ENCODE data around the gene ZBED1.
"Not testable (repeated sequence)": the region's sequence is repeated elsewhere in the genome, so short reads cannot be mapped to it uniquely, and the experiment has no call there.

Gene ZBED1

DNA sequence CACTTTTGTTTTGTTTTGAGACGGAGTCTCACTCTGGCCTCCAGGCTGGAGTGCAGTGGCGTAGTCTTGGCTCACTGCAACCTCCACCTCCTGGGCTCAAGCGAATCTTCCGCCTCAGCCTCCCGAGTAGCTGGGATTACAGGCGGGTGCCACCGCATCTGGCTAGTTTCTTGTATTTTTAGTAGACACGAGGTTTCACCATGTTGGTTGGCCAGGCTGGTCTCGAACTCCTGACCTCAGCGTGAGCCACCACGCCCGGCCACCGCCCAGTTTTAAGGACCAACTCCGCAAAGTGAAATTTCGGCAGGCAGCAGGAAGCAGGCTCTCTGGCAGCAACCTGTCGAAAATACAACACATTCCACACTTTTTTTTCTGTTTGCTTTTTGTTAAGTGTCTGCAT, 13.4 kb downstream of the ZBED1 start:
- H3K4me3 ChIP-seq (ENCODE audit: low read depth, low read length): no peak overlapping the region

GRCh38 chrX:2486476-2487133, 14.2 kb downstream of the ZBED1 start:
- TF ChIP-seq, protein P1, sequence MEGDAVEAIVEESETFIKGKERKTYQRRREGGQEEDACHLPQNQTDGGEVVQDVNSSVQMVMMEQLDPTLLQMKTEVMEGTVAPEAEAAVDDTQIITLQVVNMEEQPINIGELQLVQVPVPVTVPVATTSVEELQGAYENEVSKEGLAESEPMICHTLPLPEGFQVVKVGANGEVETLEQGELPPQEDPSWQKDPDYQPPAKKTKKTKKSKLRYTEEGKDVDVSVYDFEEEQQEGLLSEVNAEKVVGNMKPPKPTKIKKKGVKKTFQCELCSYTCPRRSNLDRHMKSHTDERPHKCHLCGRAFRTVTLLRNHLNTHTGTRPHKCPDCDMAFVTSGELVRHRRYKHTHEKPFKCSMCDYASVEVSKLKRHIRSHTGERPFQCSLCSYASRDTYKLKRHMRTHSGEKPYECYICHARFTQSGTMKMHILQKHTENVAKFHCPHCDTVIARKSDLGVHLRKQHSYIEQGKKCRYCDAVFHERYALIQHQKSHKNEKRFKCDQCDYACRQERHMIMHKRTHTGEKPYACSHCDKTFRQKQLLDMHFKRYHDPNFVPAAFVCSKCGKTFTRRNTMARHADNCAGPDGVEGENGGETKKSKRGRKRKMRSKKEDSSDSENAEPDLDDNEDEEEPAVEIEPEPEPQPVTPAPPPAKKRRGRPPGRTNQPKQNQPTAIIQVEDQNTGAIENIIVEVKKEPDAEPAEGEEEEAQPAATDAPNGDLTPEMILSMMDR (conservative IDR thresholded peaks at IDR 0.05; ENCODE audit: low read depth, low read length): no peak
- no peak overlapping the region for H3K4me3 ChIP-seq (ENCODE audit: low read depth, low read length)
- no peak for DNase-seq (ENCODE audit: low read depth)

More for the DNA sequence above, 13.4 kb downstream of the ZBED1 start:
- TF ChIP-seq, protein P1 (conservative IDR thresholded peaks at IDR 0.05; ENCODE audit: low read depth, low read length): no peak
- no peak for DNase-seq (ENCODE audit: low read depth)

- H3K4me3 ChIP-seq (ENCODE audit: low read depth, low read length): no peak overlapping the region
- no peak for DNase-seq (ENCODE audit: low read depth)
- TF ChIP-seq, protein P1 (conservative IDR thresholded peaks at IDR 0.05; ENCODE audit: low read depth, low read length): no peak
Measured at GRCh38 chrX:2485789-2486345, 14.9 kb downstream of the ZBED1 start.

DNA sequence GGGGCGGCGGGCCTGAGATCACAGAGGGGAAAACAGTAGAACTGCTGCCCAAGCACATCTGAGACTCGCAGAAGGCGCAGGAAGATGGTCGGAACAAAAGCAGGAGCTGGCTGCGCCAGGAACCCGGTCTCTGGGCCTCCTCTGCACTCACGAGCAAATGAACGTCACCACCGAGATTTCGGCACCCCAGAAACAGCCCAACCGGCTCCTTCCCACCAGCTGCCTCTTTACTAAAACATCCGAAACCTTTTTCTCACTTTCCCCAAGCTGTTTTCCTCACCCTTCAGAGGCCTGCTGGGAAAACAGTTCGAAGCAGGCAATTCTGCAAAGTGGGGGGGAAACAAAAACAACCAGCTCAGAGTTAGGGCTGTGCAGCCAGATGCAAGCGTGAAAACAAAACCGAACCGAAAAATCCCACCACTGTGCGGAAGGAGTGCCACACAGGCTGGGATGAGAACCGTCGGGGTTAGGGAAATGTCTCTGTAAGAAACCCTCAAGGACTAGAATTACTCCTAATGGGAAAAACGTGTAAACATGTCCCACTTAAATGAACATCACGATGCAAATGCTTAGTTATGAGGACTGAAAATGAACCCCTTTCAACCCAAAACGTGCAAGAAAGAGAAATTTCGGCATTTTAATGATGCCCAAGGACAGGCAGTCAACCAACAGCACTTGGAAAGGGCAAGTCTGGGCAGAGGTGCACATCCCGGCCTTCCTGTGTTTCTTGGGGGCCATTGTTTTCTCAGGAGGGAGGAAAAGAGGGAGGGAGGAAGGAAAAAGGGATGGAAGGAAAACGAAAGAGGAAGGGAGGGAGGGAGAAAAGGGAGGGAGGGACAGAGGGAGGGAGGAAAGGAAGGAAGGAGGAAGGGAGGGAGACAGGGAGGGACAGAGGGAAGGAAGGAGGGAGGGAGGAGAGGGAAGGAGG, 15.8 kb downstream of the ZBED1 start:
- H3K4me3 ChIP-seq (ENCODE audit: low read depth, low read length): peak overlapping the region; percentile 31
- peak; percentile 69 for DNase-seq (ENCODE audit: low read depth)
- TF ChIP-seq, protein P1 (conservative IDR thresholded peaks at IDR 0.05; ENCODE audit: low read depth, low read length): no peak

DNA sequence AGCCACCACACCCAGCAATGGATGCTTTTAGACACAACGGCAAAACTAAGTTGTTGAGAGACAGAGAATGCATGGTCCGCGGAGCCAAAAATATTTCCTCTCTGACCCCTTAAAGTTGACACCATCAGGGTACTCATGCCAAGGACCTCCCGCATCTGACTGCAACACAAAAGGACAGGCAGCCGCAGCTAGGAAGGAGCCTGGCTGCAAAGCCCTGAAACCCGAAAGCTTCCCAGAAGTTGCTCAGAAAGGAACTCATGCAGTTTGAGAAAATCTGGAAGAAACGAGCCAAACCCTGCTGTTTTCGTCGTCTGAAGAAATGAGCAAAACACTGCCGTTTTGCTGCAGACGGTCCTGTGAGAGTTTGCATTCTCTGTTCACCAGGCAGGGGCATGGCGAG, 16.5 kb downstream of the ZBED1 start:
- TF ChIP-seq, protein P1 (conservative IDR thresholded peaks at IDR 0.05; ENCODE audit: low read depth, low read length): no peak
- DNase-seq (ENCODE audit: low read depth): peak; percentile 48
- H3K4me3 ChIP-seq (ENCODE audit: low read depth, low read length): peak overlapping the region; percentile 31

DNA sequence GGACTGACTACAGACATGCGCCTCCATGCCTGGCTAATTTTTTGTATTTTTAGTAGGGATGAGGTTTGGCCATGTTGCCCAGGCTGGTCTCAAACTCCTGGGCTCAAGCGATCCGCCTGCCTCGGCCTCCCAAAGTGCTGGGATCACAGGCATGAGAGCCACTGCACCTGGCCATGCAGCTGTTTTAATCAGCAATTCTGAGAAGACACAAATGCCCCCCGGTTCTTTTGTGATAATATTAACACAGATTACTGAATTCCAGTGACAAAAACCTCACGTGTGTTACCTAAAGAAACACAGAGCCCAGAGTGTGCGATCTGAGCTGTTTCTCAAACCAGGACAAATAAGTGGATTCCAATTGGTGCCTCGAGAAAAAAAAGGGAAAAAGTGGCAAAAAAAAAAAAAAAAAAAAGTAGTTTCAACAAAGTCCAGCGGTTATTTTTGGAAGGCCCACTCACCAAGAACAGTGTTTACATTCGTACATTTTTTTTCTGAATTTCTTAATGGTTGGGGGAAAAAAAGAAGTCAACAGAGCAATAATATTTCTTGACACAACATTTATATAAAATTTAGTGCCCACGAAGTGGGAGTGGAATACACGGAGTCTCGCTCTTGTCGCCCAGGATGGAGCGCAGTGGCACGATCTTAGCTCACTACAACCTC, 17.2 kb downstream of the ZBED1 start:
- no peak overlapping the region for H3K4me3 ChIP-seq (ENCODE audit: low read depth, low read length)
- DNase-seq (ENCODE audit: low read depth): no peak
- TF ChIP-seq, protein P1 (conservative IDR thresholded peaks at IDR 0.05; ENCODE audit: low read depth, low read length): no peak

- H3K4me3 ChIP-seq (ENCODE audit: low read depth, low read length); DNase-seq (ENCODE audit: low read depth): not testable (repeated sequence)
Measured at GRCh38 chrX:2481597-2481996, 19.2 kb downstream of the ZBED1 start.

DNA sequence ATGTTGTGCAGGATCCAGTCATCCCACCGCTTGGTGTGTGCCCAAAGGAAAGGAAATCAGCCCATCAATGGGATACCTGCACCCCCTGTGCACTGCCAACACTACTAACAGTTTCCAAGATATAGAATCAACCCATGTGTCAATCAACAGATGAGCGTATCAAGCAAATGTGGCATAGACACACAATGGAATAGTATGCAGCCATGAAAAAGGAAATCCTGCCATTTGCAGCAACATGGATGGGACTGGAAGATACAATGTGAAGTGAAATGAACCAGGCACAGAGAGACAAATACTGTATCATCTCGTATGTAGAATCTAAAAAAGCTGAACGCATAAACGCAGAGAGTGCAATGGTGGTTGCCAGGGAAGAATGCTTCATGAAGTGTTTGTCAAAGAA, 20.8 kb downstream of the ZBED1 start:
- DNase-seq (ENCODE audit: low read depth); H3K4me3 ChIP-seq (ENCODE audit: low read depth, low read length): not testable (repeated sequence)

Measured in choroid plexus epithelial cell (primary cell).